ENCODE results near the gene DNAJC16.

The DNAJC16 gene

GRCh38 chr1:15622712-15623373 is 96.2 kb downstream of the DNAJC16 start:
- no peak for DNase-seq

- no peak for DNase-seq
Measured at GRCh38 chr1:15623435-15623834, 96.8 kb downstream of the DNAJC16 start.

- DNase-seq: no peak
Measured at GRCh38 chr1:15624133-15624714, 97.6 kb downstream of the DNAJC16 start.

- no peak for DNase-seq
Measured at GRCh38 chr1:15625056-15625917, 98.6 kb downstream of the DNAJC16 start.
